GM23248 (cell line): ENCODE measurements around the gene CNIH1. TPM values are rescaled to one million over a fixed set of nuclear protein-coding genes. Genes with fewer than 3 reads are reported as not detected.

Experiments used
- DNase-seq: peaks from one replicate; pipeline ENCODE4 v3.0.0-alpha.2; 2015
- H2AFZ ChIP-seq: fragments of 200-600 bp; sonication (generic); 2 replicates; pipeline ENCODE4 v1.6.1; 2016; ENCODE audit warnings: antibody characterized with exemption
- H3F3A ChIP-seq: fragments of 200-600 bp; sonication (generic); 2 replicates; pipeline ENCODE4 v1.6.1; 2016; ENCODE audit warnings: mild to moderate bottlenecking, antibody characterized with exemption, mixed run types; ENCODE audit not compliant: insufficient read depth
- H3K27ac ChIP-seq: fragments of 200-600 bp; sonication (generic); 2 replicates; pipeline ENCODE4 v1.5.1; 2016; ENCODE audit warnings: mild to moderate bottlenecking
- H3K27me3 ChIP-seq: fragments of 200-600 bp; sonication (generic); replicated peaks from 2 replicates; pipeline ENCODE4 v1.6.1; 2016; ENCODE audit warnings: mild to moderate bottlenecking; ENCODE audit not compliant: insufficient read depth
- H3K36me3 ChIP-seq: fragments of 200-600 bp; sonication (generic); 2 replicates; pipeline ENCODE4 v1.6.1; 2016; ENCODE audit warnings: low read depth, mild to moderate bottlenecking
- H3K4me1 ChIP-seq: fragments of 200-600 bp; sonication (generic); 2 replicates; pipeline ENCODE4 v1.6.1; 2016; ENCODE audit warnings: mild to moderate bottlenecking; ENCODE audit not compliant: insufficient read depth
- H3K4me2 ChIP-seq: fragments of 200-600 bp; sonication (generic); one replicate; pipeline ENCODE4 v1.6.1; 2016; ENCODE audit warnings: mild to moderate bottlenecking; ENCODE audit not compliant: unreplicated experiment
- H3K4me3 ChIP-seq: fragments of 200-600 bp; sonication (generic); 2 replicates; pipeline ENCODE4 v1.5.1; 2016; ENCODE audit warnings: mild to moderate bottlenecking
- H3K79me2 ChIP-seq: fragments of 200-600 bp; sonication (generic); 2 replicates; pipeline ENCODE4 v1.6.1; 2016; ENCODE audit warnings: mild to moderate bottlenecking; ENCODE audit not compliant: insufficient read depth
- H3K9ac ChIP-seq: fragments of 200-600 bp; sonication (generic); 2 replicates; pipeline ENCODE4 v1.6.1; 2016; ENCODE audit warnings: mild to moderate bottlenecking
- H3K9me2 ChIP-seq: fragments of 200-600 bp; sonication (generic); 2 replicates; pipeline ENCODE4 v1.6.1; 2016; ENCODE audit warnings: mixed run types, mild to moderate bottlenecking, moderate library complexity; ENCODE audit not compliant: insufficient read depth
- H3K9me3 ChIP-seq: fragments of 200-600 bp; sonication (generic); one replicate; pipeline ENCODE4 v1.6.1; 2017; ENCODE audit warnings: low read depth
- H4K20me1 ChIP-seq: fragments of 200-600 bp; sonication (generic); 2 replicates; pipeline ENCODE4 v1.6.0; 2016; ENCODE audit not compliant: insufficient read depth
- EZH2 ChIP-seq: fragments of 200-600 bp; sonication (generic); IDR thresholded peaks from 2 replicates; pipeline ENCODE4 v1.6.1; 2018; ENCODE audit warnings: antibody characterized with exemption, mild to moderate bottlenecking; ENCODE audit not compliant: insufficient read depth, poor library complexity, severe bottlenecking
- EZH2phosphoT487 ChIP-seq: fragments of 200-600 bp; sonication (generic); IDR thresholded peaks from 2 replicates; pipeline ENCODE4 v1.6.1; 2018; ENCODE audit warnings: antibody characterized with exemption, moderate library complexity, mild to moderate bottlenecking, low read depth; ENCODE audit not compliant: insufficient read depth
- WGBS, 2 experiments: methylation state at CpG; one replicate each; pipeline ENCODE4 v1.1.6; 2015 to 2017; ENCODE audit warnings: low lambda C conversion rate in 2 of 2, low coverage in 1 of 2; ENCODE audit errors: missing lambda C conversion rate in 2 of 2; 5-methylcytosine and 5-hydroxymethylcytosine counted together
- in situ Hi-C: fragments of 300-500 bp; cut with MboI; formaldehyde crosslinking; loops from 2 replicates; pipeline ENCODE4 v1.15.0; 2020
- polyA plus RNA-seq: library from polyadenylated mRNA; unstranded; fragments of >200 nt; fragmentation: Nextera tagmentation; extraction: Ambion mirVana; gene quantifications from 2 replicates; pipeline ENCODE4 v1.2.1, GENCODE V29; 2016
- total RNA-seq: library from RNA; depleted of rRNA; stranded (reverse); fragments of >200 nt; shearing (Covaris generic); gene quantifications from 2 replicates; pipeline ENCODE4 v1.2.3, GENCODE V29; 2014

The CNIH1 gene
- total and polyA plus RNA-seq, 2 experiments from 2014 or later, result 259 to 315 TPM

DNA sequence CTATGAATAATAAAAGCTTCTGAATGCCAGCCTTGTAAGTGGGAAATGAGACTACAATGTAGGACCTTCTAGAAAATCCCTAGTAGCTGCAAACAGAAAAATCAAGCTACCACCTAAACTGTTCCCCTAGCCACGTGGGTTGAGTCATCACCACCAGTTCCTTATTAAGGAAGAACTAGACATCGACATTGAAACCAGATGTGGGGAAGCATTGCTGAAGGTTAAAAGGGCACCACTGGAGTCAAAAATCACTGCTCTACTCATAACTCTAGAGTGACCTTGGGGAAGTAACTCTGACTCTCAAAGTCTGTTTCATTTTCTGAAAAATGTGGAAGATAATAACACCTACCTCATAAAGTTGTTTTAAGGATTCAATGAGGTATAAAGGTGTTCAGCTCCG lies 9.4 kb upstream of the CNIH1 start:
- TF ChIP-seq EZH2phosphoT487 (no peak), EZH2 (no peak)
- Histone ChIP-seq H2AFZ (peak overlapping the region; percentile 27; the same call in 1 of the 2 replicates), H4K20me1 (no peaks in the 10 kb centered on the region), H3K4me3 (no peak overlapping the region), H3K9ac (no peak overlapping the region), H3K36me3 (no peaks in the 10 kb centered on the region), H3K4me2 (peak overlapping the region; percentile 53), H3K4me1 (peaks cover 44% of the 10 kb centered on the region), H3K9me2 (no peaks in the 10 kb centered on the region), H3K79me2 (no peaks in the 10 kb centered on the region), H3K27me3 (no peaks in the 10 kb centered on the region), H3F3A (peaks cover 41% of the 10 kb centered on the region), H3K27ac (peak overlapping the region; percentile 34), H3K9me3 (no peaks in the 10 kb centered on the region)
- DNase-seq, result peak; percentile 90
- WGBS, 2 experiments, result 16 to 21% methylated on average over 3 of the region's 3 CpGs
- in situ Hi-C loops, result no loop called here

DNA sequence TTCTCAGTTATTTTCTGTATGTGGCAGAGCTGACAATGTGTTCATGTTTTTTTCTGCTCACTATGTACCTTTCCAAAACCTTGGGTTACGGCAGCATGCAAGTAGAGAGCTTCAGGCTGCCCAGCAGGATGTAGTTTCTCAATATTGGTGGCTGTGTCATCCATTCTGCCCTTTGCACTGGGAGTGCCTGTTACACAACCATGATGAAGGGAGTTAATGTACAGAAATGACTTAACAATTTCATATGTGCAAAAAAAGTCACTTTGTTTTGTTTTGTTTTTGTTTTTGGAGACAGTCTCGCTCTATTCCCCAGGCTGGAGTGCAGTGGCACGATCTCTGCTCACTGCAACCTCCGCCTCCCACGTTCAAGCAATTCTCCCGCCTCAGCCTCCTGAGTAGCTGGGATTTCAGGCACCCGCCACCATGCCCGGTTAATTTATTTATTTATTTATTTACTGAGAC lies 6.1 kb upstream of the CNIH1 start:
- DNase-seq, result peak; percentile 86
- no peaks in the 10 kb centered on the region for H3K9me3 ChIP-seq
- no peaks in the 10 kb centered on the region for H3K27me3 ChIP-seq
- in situ Hi-C loops, result no loop called here
- H3K4me1 ChIP-seq, result peaks cover 41% of the 10 kb centered on the region
- no peaks in the 10 kb centered on the region for H3K79me2 ChIP-seq
- H3K4me3 ChIP-seq, result no peak overlapping the region
- H4K20me1 ChIP-seq, result no peaks in the 10 kb centered on the region
- TF ChIP-seq EZH2phosphoT487, result no peak
- TF ChIP-seq EZH2, result no peak
- 85 to 86% methylated on average over 7 to 8 of the region's 8 CpGs for WGBS, 2 experiments
- 0 out of 2 replicates have a peak overlapping the region, but pooled peaks have one; percentile 25 for H3K9ac ChIP-seq
- peak overlapping the region; percentile 11 for H3K4me2 ChIP-seq
- no peaks in the 10 kb centered on the region for H3K36me3 ChIP-seq
- H3F3A ChIP-seq, result peaks cover 27% of the 10 kb centered on the region
- no peaks in the 10 kb centered on the region for H3K9me2 ChIP-seq
- H2AFZ ChIP-seq, result no peak overlapping the region
- peak overlapping the region; percentile 66 for H3K27ac ChIP-seq

GRCh38 chr14:54446161-54446693 lies 5.1 kb upstream of the CNIH1 start:
- no peak overlapping the region for H2AFZ ChIP-seq
- no peak for DNase-seq
- WGBS, 2 experiments, result 64 to 71% methylated on average over 5 of the region's 5 CpGs

GRCh38 chr14:54444681-54445080 lies 3.5 kb upstream of the CNIH1 start:
- H2AFZ ChIP-seq, result peak overlapping the region; percentile 64
- WGBS, 2 experiments, result 12 to 19% methylated on average over 7 of the region's 7 CpGs
- peaks cover 10% of the 10 kb centered on the region for H3K79me2 ChIP-seq
- peak overlapping the region; percentile 52 for H3K4me2 ChIP-seq
- H3K9me2 ChIP-seq, result no peaks in the 10 kb centered on the region
- H3K27ac ChIP-seq, result 0 out of 2 replicates have a peak overlapping the region, but pooled peaks have one; percentile 16
- H3K36me3 ChIP-seq, result no peaks in the 10 kb centered on the region
- peak overlapping the region; percentile 35; the same call in 1 of the 2 replicates for H3K4me3 ChIP-seq
- H3F3A ChIP-seq, result peaks cover 25% of the 10 kb centered on the region
- no peaks in the 10 kb centered on the region for H3K27me3 ChIP-seq
- H3K9me3 ChIP-seq, result no peaks in the 10 kb centered on the region
- no peak overlapping the region for H3K9ac ChIP-seq
- TF ChIP-seq EZH2phosphoT487 (no peak), EZH2 (no peak)
- DNase-seq, result peak; percentile 67
- H3K4me1 ChIP-seq, result peaks cover 33% of the 10 kb centered on the region
- in situ Hi-C loops, result no loop called here
- H4K20me1 ChIP-seq, result no peaks in the 10 kb centered on the region

More at GRCh38 chr14:54446161-54446693, 5.1 kb upstream of the CNIH1 start:
- Histone ChIP-seq H3K9me2 (no peaks in the 10 kb centered on the region), H3K36me3 (no peaks in the 10 kb centered on the region), H3F3A (peaks cover 27% of the 10 kb centered on the region), H3K4me1 (peaks cover 41% of the 10 kb centered on the region), H3K4me3 (no peak overlapping the region), H3K27ac (peak overlapping the region; percentile 66; the same call in 1 of the 2 replicates), H3K79me2 (no peaks in the 10 kb centered on the region), H3K4me2 (no peak overlapping the region), H3K9me3 (no peaks in the 10 kb centered on the region), H4K20me1 (no peaks in the 10 kb centered on the region), H3K27me3 (no peaks in the 10 kb centered on the region), H3K9ac (no peak overlapping the region)
- TF ChIP-seq EZH2 (no peak), EZH2phosphoT487 (no peak)
- in situ Hi-C loops, result no loop called here
